DND-41 (cell line): Measurements from ENCODE around the gene TMEM255B.

Source experiments
- ATAC-seq: fragments of 200-7000 bp; cut with Tn5 transposase; 3 replicates; pipeline ENCODE4 v1.9.1; 2021; ENCODE audit warnings: low read depth; ENCODE audit not compliant: insufficient read depth
- DNase-seq: peaks from one replicate; pipeline ENCODE4 v3.0.0-alpha.2; 2020
- H2AFZ ChIP-seq: 2 replicates; pipeline ENCODE4 v1.6.0; 2012; ENCODE audit warnings: low read depth, low read length
- H3K27ac ChIP-seq: 2 replicates; pipeline ENCODE4 v1.5.1; 2012; ENCODE audit warnings: low read length, inconsistent platforms
- H3K27me3 ChIP-seq: fragments of 200-600 bp; sonication (generic); 2 replicates; pipeline ENCODE4 v1.6.0; 2012; ENCODE audit warnings: low read length, mild to moderate bottlenecking, inconsistent platforms; ENCODE audit not compliant: insufficient read depth, poor library complexity
- H3K36me3 ChIP-seq: 2 replicates; pipeline ENCODE4 v1.5.1; 2012; ENCODE audit warnings: low read length, inconsistent platforms; ENCODE audit not compliant: insufficient read depth
- H3K4me1 ChIP-seq: 2 replicates; pipeline ENCODE4 v1.5.1; 2012; ENCODE audit warnings: mild to moderate bottlenecking, low read length; ENCODE audit not compliant: insufficient read depth
- H3K4me2 ChIP-seq: 2 replicates; pipeline ENCODE4 v1.6.0; 2012; ENCODE audit warnings: mild to moderate bottlenecking, moderate library complexity, low read length, inconsistent platforms; ENCODE audit not compliant: insufficient read depth
- H3K4me3 ChIP-seq, 2 experiments: fragments of 200-600 bp in 1 of 2; shearing (Covaris generic) in 1 of 2; 2 replicates each; pipeline ENCODE4 v1.5.1; 2012 to 2016; ENCODE audit warnings: inconsistent platforms in 2 of 2, low read length in 2 of 2, mild to moderate bottlenecking in 2 of 2, low read depth in 1 of 2, moderate library complexity in 1 of 2
- H3K79me2 ChIP-seq: 2 replicates; pipeline ENCODE4 v1.6.0; 2012; ENCODE audit warnings: low read length, inconsistent platforms; ENCODE audit not compliant: insufficient read depth
- H3K9ac ChIP-seq: 2 replicates; pipeline ENCODE4 v1.6.0; 2012; ENCODE audit warnings: low read depth, mild to moderate bottlenecking, inconsistent platforms, low read length, moderate library complexity
- H3K9me3 ChIP-seq: 2 replicates; pipeline ENCODE4 v1.5.1; 2012; ENCODE audit warnings: low read length, moderate library complexity, mild to moderate bottlenecking, inconsistent platforms; ENCODE audit not compliant: insufficient read depth, severe bottlenecking
- H4K20me1 ChIP-seq: 2 replicates; pipeline ENCODE4 v1.6.0; 2012; ENCODE audit warnings: low read length; ENCODE audit not compliant: insufficient read depth
- CTCF ChIP-seq: IDR thresholded peaks from 2 replicates; pipeline ENCODE4 v1.5.1; 2012; ENCODE audit warnings: borderline replicate concordance, low read length, moderate library complexity, mild to moderate bottlenecking; ENCODE audit not compliant: poor library complexity, severe bottlenecking; ENCODE audit errors: extremely low read depth
- EZH2 ChIP-seq: IDR thresholded peaks from 3 replicates; pipeline ENCODE4 v1.6.1; 2012; ENCODE audit warnings: borderline replicate concordance, low read depth, mild to moderate bottlenecking, moderate library complexity, low read length, inconsistent platforms; ENCODE audit not compliant: severe bottlenecking

TMEM255B gene

DNA sequence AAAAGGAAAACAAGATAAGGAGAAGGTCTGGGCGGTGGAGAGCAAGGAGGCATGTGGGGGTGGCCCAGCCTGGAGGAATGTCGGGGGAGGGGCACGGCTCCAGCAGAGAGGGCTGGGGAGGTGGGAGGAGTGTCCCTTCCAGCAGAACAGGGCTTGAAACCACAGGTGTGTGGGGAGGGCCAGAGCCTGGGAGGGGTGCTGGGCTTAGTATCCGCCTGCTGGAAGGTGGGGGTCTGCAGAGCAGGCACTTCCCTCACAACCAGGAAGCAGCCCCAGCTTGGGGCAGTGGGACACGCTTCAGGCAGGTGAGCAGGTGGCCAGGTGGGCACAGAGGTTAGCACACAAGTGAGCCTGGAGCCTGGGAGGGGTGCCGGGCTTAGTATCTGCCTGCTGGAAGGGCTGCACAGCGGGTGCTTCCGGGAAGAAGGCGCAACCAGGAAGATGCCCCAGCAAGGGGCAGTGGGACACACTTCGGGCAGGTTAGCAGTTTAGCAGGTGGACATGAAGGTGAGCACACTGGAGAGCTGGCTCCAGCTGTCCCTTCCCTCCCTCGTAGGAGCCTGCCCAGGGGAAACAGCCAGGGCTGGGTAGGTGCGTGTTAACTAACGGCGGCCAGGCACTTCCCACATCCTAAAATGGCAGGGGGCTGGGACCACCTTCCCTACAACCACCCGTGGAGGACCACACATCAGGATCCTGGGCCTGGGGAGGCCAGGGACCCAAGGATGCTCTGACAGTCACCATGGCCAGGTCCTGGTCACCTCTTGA lies 101.8 kb downstream of the TMEM255B start:
- no peak for ATAC-seq
- H3K79me2 ChIP-seq: no peaks in the 10 kb centered on the region
- no peak overlapping the region for H2AFZ ChIP-seq
- TF ChIP-seq EZH2 (no peak), CTCF (no peak)
- no peaks in the 10 kb centered on the region for H3K36me3 ChIP-seq
- no peak overlapping the region for H3K27ac ChIP-seq
- no peak overlapping the region for H3K4me2 ChIP-seq
- H3K9ac ChIP-seq: no peak overlapping the region
- H3K4me1 ChIP-seq: peaks cover 6% of the 10 kb centered on the region
- no peak for DNase-seq
- no peaks in the 10 kb centered on the region for H4K20me1 ChIP-seq
- no peak overlapping the region for H3K4me3 ChIP-seq
- H3K9me3 ChIP-seq: no peaks in the 10 kb centered on the region
- peaks cover 16% of the 10 kb centered on the region for H3K27me3 ChIP-seq

GRCh38 chr13:113861433-113862030 lies 102.5 kb downstream of the TMEM255B start:
- TF ChIP-seq CTCF (no peak), EZH2 (no peak)
- Histone ChIP-seq H3K9me3 (no peaks in the 10 kb centered on the region), H3K36me3 (no peaks in the 10 kb centered on the region), H3K79me2 (no peaks in the 10 kb centered on the region), H3K27me3 (peaks cover 16% of the 10 kb centered on the region), H2AFZ (no peak overlapping the region), H3K4me2 (no peak overlapping the region), H3K4me1 (peaks cover 3% of the 10 kb centered on the region), H3K4me3 (no peak overlapping the region), H3K9ac (no peak overlapping the region), H4K20me1 (no peaks in the 10 kb centered on the region), H3K27ac (no peak overlapping the region)
- DNase-seq (no peak), ATAC-seq (no peak)

- H3K27ac ChIP-seq: no peak overlapping the region
- peaks cover 16% of the 10 kb centered on the region for H3K27me3 ChIP-seq
- H2AFZ ChIP-seq: no peak overlapping the region
- H3K9me3 ChIP-seq: no peaks in the 10 kb centered on the region
- H3K36me3 ChIP-seq: no peaks in the 10 kb centered on the region
- ATAC-seq: no peak
- H3K9ac ChIP-seq: no peak overlapping the region
- H3K4me1 ChIP-seq: peaks cover 3% of the 10 kb centered on the region
- no peak overlapping the region for H3K4me2 ChIP-seq
- no peak for DNase-seq
- no peaks in the 10 kb centered on the region for H4K20me1 ChIP-seq
- TF ChIP-seq EZH2 (no peak), CTCF (no peak)
- H3K79me2 ChIP-seq: no peaks in the 10 kb centered on the region
- no peak overlapping the region for H3K4me3 ChIP-seq
Observed at GRCh38 chr13:113862191-113862930, 103.3 kb downstream of the TMEM255B start.
